Measurements from ENCODE around the gene ZNF32. TPM values are rescaled to one million over a fixed set of nuclear protein-coding genes. Genes with fewer than 3 reads are reported as not detected.

ZNF32 gene
- total RNA-seq, 1 donor from 2014 or later: 19.2 TPM

DNA sequence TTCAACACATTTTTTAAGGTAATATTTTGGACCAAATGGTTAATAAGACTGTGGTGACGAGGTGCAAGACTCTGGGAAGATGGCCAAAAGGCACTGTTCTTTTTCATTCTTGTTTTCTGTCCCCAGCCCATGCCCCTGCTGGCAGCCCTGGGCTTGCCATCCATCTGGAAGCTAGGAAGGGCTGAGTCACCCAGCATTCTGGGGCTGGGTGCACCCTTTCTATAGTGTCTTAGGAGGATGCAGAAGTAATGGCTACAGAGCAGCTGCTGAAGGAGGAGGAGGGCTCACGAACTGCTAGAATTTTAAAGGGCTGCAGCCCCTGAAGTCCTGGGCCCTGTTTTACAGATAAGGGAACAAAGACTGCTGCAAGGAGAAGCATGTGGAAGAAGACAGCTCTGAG, 42.8 kb upstream of the ZNF32 start:
- Mint-ChIP-seq H3K4me3 (ENCODE audit: unreplicated experiment) (no peak overlapping the region), H3K9me3 (ENCODE audit: unreplicated experiment) (peaks cover 1% of the 10 kb centered on the region), H3K27ac (ENCODE audit: unreplicated experiment) (no peak overlapping the region), H3K36me3 (ENCODE audit: low read depth, unreplicated experiment) (no peaks in the 10 kb centered on the region), H3K4me1 (ENCODE audit: low read depth, unreplicated experiment) (no peaks in the 10 kb centered on the region), H3K27me3 (ENCODE audit: low read depth, unreplicated experiment) (peaks cover 26% of the 10 kb centered on the region)
- Histone ChIP-seq H3K4me3 (ENCODE audit: insufficient read depth, low read depth, low read length) (no peak overlapping the region), H3K27me3 (ENCODE audit: insufficient read depth, low read length) (peaks cover 2% of the 10 kb centered on the region), H3K4me1 (ENCODE audit: insufficient read depth, low read length) (peaks cover 8% of the 10 kb centered on the region), H3K9ac (ENCODE audit: low read length) (no peak overlapping the region), H4K20me1 (ENCODE audit: insufficient read depth, low read length) (no peaks in the 10 kb centered on the region), H3K4me2 (ENCODE audit: low read length) (no peak overlapping the region), H3K27ac (ENCODE audit: low read depth, low read length) (no peak overlapping the region), H2AFZ (ENCODE audit: low read depth, low read length) (no peak overlapping the region), H3K36me3 (ENCODE audit: insufficient read depth, low read length) (no peaks in the 10 kb centered on the region), H3K9me3 (ENCODE audit: insufficient read depth, low read depth, low read length) (no peaks in the 10 kb centered on the region), H3K79me2 (ENCODE audit: insufficient read depth, low read length) (no peaks in the 10 kb centered on the region)
- no peak for DNase-seq (ENCODE audit: low read depth)
- TF ChIP-seq, protein P1, sequence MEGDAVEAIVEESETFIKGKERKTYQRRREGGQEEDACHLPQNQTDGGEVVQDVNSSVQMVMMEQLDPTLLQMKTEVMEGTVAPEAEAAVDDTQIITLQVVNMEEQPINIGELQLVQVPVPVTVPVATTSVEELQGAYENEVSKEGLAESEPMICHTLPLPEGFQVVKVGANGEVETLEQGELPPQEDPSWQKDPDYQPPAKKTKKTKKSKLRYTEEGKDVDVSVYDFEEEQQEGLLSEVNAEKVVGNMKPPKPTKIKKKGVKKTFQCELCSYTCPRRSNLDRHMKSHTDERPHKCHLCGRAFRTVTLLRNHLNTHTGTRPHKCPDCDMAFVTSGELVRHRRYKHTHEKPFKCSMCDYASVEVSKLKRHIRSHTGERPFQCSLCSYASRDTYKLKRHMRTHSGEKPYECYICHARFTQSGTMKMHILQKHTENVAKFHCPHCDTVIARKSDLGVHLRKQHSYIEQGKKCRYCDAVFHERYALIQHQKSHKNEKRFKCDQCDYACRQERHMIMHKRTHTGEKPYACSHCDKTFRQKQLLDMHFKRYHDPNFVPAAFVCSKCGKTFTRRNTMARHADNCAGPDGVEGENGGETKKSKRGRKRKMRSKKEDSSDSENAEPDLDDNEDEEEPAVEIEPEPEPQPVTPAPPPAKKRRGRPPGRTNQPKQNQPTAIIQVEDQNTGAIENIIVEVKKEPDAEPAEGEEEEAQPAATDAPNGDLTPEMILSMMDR (IDR thresholded peaks at IDR 0.05; ENCODE audit: insufficient read depth, low read depth, low read length): no peak
- TF ChIP-seq EZH2 (IDR thresholded peaks at IDR 0.05; ENCODE audit: insufficient read depth, low read length): no peak
- FAIRE-seq: peak; percentile 34

DNA sequence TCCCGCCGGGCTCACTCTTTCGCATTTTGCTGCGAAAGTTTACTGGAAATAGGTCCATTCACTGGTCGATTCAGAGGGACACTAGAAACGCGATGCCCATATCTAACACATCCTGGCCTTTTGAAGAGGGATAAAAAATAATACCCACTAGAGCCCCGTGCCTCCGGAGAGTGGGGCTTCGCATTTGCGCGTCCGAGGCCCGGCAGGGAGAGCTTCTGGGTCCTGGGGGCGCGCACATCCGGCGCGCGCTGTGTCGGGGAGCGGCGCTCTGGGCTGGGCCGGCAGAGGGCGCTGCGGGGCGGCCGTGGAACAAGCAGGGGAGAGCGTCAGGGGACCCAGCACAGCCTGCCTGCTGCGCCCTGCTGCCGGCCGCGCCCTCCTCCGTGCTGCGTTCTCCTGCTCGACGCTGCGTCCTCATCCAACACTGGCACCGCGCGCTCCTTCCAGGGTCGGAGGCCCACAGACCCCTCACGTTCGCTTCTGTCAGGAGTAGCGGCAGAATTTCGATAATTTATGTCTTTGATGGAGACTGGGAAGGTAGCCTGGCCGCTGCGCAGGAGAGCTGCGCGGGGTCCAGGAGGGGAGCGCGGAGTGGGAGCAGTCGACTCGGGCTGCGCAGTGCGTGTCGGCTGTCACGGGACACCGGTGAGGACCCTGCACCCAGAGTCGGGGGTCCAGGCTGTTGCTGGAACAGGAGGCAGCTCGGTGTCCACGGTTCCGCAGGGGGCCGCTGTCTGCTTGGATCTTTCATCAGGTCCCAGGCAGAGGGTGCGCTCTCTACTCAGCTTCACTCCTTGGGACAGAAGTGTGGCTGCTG, 41.5 kb upstream of the ZNF32 start:
- H3K9ac ChIP-seq (ENCODE audit: low read length): peak overlapping the region; percentile 72
- peak overlapping the region; percentile 66 for H3K4me3 ChIP-seq (ENCODE audit: insufficient read depth, low read depth, low read length)
- FAIRE-seq (no peak), DNase-seq (ENCODE audit: low read depth) (peak; percentile 65)
- H3K4me1 ChIP-seq (ENCODE audit: insufficient read depth, low read length): peaks cover 8% of the 10 kb centered on the region
- TF ChIP-seq EZH2 (IDR thresholded peaks at IDR 0.05; ENCODE audit: insufficient read depth, low read length): no peak
- TF ChIP-seq, protein P1 (IDR thresholded peaks at IDR 0.05; ENCODE audit: insufficient read depth, low read depth, low read length): peak; percentile 47
- peak overlapping the region; percentile 99 for H3K4me2 ChIP-seq (ENCODE audit: low read length)
- Mint-ChIP-seq H3K27ac (ENCODE audit: unreplicated experiment) (no peak overlapping the region), H3K27me3 (ENCODE audit: low read depth, unreplicated experiment) (peaks cover 32% of the 10 kb centered on the region), H3K4me3 (ENCODE audit: unreplicated experiment) (peak overlapping the region; percentile 85), H3K36me3 (ENCODE audit: low read depth, unreplicated experiment) (no peaks in the 10 kb centered on the region), H3K9me3 (ENCODE audit: unreplicated experiment) (peaks cover 3% of the 10 kb centered on the region), H3K4me1 (ENCODE audit: low read depth, unreplicated experiment) (no peaks in the 10 kb centered on the region)
- no peaks in the 10 kb centered on the region for H3K79me2 ChIP-seq (ENCODE audit: insufficient read depth, low read length)
- no peaks in the 10 kb centered on the region for H3K9me3 ChIP-seq (ENCODE audit: insufficient read depth, low read depth, low read length)
- H4K20me1 ChIP-seq (ENCODE audit: insufficient read depth, low read length): no peaks in the 10 kb centered on the region
- H3K36me3 ChIP-seq (ENCODE audit: insufficient read depth, low read length): no peaks in the 10 kb centered on the region
- H3K27me3 ChIP-seq (ENCODE audit: insufficient read depth, low read length): peaks cover 2% of the 10 kb centered on the region
- peak overlapping the region; percentile 99 for H2AFZ ChIP-seq (ENCODE audit: low read depth, low read length)
- peak overlapping the region; percentile 8 for H3K27ac ChIP-seq (ENCODE audit: low read depth, low read length)

DNA sequence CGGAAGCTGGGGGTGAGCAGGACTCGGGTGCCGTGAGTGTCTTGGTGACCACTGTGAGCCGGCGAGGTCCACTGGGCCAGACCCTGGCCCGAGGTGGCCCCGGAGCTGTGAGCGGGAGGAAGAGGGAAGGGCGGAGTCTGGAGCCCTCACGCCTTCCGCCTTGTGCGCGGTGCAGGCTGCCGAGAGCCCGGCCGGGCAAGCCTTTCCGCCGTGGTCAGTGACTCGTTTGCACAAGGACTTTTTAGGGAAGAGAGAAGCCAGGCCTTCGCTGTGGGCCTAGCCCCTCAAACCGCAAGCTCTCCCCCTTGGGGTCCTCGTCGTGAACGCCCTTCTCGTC, 40.9 kb upstream of the ZNF32 start:
- peaks cover 2% of the 10 kb centered on the region for H3K27me3 ChIP-seq (ENCODE audit: insufficient read depth, low read length)
- peak overlapping the region; percentile 66 for H3K4me3 ChIP-seq (ENCODE audit: insufficient read depth, low read depth, low read length)
- H3K79me2 ChIP-seq (ENCODE audit: insufficient read depth, low read length): no peaks in the 10 kb centered on the region
- H3K27me3 Mint-ChIP-seq (ENCODE audit: low read depth, unreplicated experiment): peaks cover 32% of the 10 kb centered on the region
- peak overlapping the region; percentile 99 for H3K4me2 ChIP-seq (ENCODE audit: low read length)
- no peak overlapping the region for H3K27ac ChIP-seq (ENCODE audit: low read depth, low read length)
- H3K9ac ChIP-seq (ENCODE audit: low read length): peak overlapping the region; percentile 72
- no peaks in the 10 kb centered on the region for H3K36me3 ChIP-seq (ENCODE audit: insufficient read depth, low read length)
- peaks cover 8% of the 10 kb centered on the region for H3K4me1 ChIP-seq (ENCODE audit: insufficient read depth, low read length)
- H3K36me3 Mint-ChIP-seq (ENCODE audit: low read depth, unreplicated experiment): no peaks in the 10 kb centered on the region
- FAIRE-seq: no peak
- no peaks in the 10 kb centered on the region for H3K9me3 ChIP-seq (ENCODE audit: insufficient read depth, low read depth, low read length)
- peak overlapping the region; percentile 85 for H3K4me3 Mint-ChIP-seq (ENCODE audit: unreplicated experiment)
- H3K4me1 Mint-ChIP-seq (ENCODE audit: low read depth, unreplicated experiment): no peaks in the 10 kb centered on the region
- no peak overlapping the region for H3K27ac Mint-ChIP-seq (ENCODE audit: unreplicated experiment)
- H4K20me1 ChIP-seq (ENCODE audit: insufficient read depth, low read length): no peaks in the 10 kb centered on the region
- peaks cover 3% of the 10 kb centered on the region for H3K9me3 Mint-ChIP-seq (ENCODE audit: unreplicated experiment)
- H2AFZ ChIP-seq (ENCODE audit: low read depth, low read length): peak overlapping the region; percentile 99
- DNase-seq (ENCODE audit: low read depth): peak; percentile 51
- TF ChIP-seq EZH2 (IDR thresholded peaks at IDR 0.05; ENCODE audit: insufficient read depth, low read length): no peak
- TF ChIP-seq, protein P1 (IDR thresholded peaks at IDR 0.05; ENCODE audit: insufficient read depth, low read depth, low read length): no peak

Measured in astrocyte (in vitro differentiated cells and primary cell).